HEK293 (cell line): ENCODE data around the gene SPTAN1.

ENCODE experiments used
- CTCF ChIA-PET: fragments of 350-600 bp; formaldehyde crosslinking; extraction: SDS; loops from one replicate; lab custom pipeline; 2021; ENCODE audit warnings: antibody characterized with exemption; lab: Yijun Ruan, JAX
- POLR2A ChIA-PET: fragments of 300-600 bp; formaldehyde crosslinking; extraction: SDS; loops from one replicate; lab custom pipeline; 2020; ENCODE audit warnings: antibody characterized with exemption, inconsistent platforms; lab: Yijun Ruan, JAX
- H3K27ac ChIP-seq: fragments of 200-500 bp; sonication (Bioruptor generic); 2 replicates; pipeline ENCODE4 v1.5.1; 2014; ENCODE audit warnings: low read depth, low read length, control low read depth, inconsistent platforms; ENCODE audit errors: extremely low read depth
- H3K36me3 ChIP-seq, 2 experiments: fragments of 200-500 bp in 1 of 2; sonication (Bioruptor generic) in 1 of 2; 1 replicate in 1 of 2; 2 replicates in 1 of 2; pipeline ENCODE4 v1.5.1; 2014 to 2017; ENCODE audit warnings: inconsistent platforms in 2 of 2, low read length in 2 of 2; ENCODE audit not compliant: control insufficient read depth in 2 of 2, insufficient read depth in 1 of 2
- H3K4me1 ChIP-seq: fragments of 200-500 bp; sonication (Bioruptor generic); 2 replicates; pipeline ENCODE4 v1.5.1; 2014; ENCODE audit warnings: mild to moderate bottlenecking, low read length, inconsistent platforms; ENCODE audit not compliant: control insufficient read depth, insufficient read depth
- H3K4me3 ChIP-seq: 2 replicates; pipeline ENCODE4 v1.5.1; 2011; ENCODE audit warnings: low read depth, mild to moderate bottlenecking, control low read depth, low read length, moderate library complexity
- H3K9me3 ChIP-seq: fragments of 200-500 bp; sonication (Bioruptor generic); 2 replicates; pipeline ENCODE4 v1.5.1; 2014; ENCODE audit warnings: low read depth, low read length, inconsistent platforms; ENCODE audit not compliant: control insufficient read depth, insufficient read depth
- GFI1B ChIP-seq: fragments of 450-650 bp; formaldehyde crosslinking; IDR thresholded peaks from 2 replicates; pipeline ENCODE4 v1.5.1; 2016; ENCODE audit warnings: missing biosample characterization, missing genetic modification characterization
- HOXD13 ChIP-seq: sonication (generic); formaldehyde crosslinking; IDR thresholded peaks from 2 replicates; pipeline ENCODE4 v1.8.0; 2022; ENCODE audit warnings: missing genetic modification reagents, borderline replicate concordance
- RBAK ChIP-seq: fragments of 450-650 bp; formaldehyde crosslinking; IDR thresholded peaks from 2 replicates; pipeline ENCODE4 v1.5.1; 2016; ENCODE audit warnings: missing biosample characterization, missing genetic modification characterization
- ZBTB21 ChIP-seq: fragments of 450-650 bp; formaldehyde crosslinking; IDR thresholded peaks from 2 replicates; pipeline ENCODE4 v1.5.1; 2017; ENCODE audit warnings: missing biosample characterization, missing genetic modification characterization
- ZNF292 ChIP-seq: fragments of 450-650 bp; formaldehyde crosslinking; IDR thresholded peaks from 2 replicates; pipeline ENCODE4 v1.5.1; 2016; ENCODE audit warnings: low read depth, missing biosample characterization, missing genetic modification characterization, borderline replicate concordance
- ZNF37A ChIP-seq: fragments of 450-650 bp; IDR thresholded peaks from 2 replicates; pipeline ENCODE4 v1.5.1; 2018; ENCODE audit warnings: missing biosample characterization, missing genetic modification characterization
- ZNF654 ChIP-seq: fragments of 450-650 bp; formaldehyde crosslinking; IDR thresholded peaks from 2 replicates; pipeline ENCODE4 v1.5.1; 2016; ENCODE audit warnings: low read depth, missing biosample characterization, missing genetic modification characterization
- ZNF785 ChIP-seq: fragments of 450-650 bp; formaldehyde crosslinking; IDR thresholded peaks from 2 replicates; pipeline ENCODE4 v1.5.1; 2016; ENCODE audit warnings: missing biosample characterization, missing genetic modification characterization
- TF ChIP-seq, protein P1 (sequence below): fragments of 450-650 bp; formaldehyde crosslinking; IDR thresholded peaks from 2 replicates; pipeline ENCODE4 v1.5.1; 2016; ENCODE audit warnings: missing biosample characterization, missing genetic modification characterization
- TF ChIP-seq, protein P2 (sequence below): fragments of 450-650 bp; formaldehyde crosslinking; IDR thresholded peaks from 2 replicates; pipeline ENCODE4 v1.5.1; 2016; ENCODE audit warnings: missing biosample characterization, missing genetic modification characterization
- TF ChIP-seq, protein P3 (sequence below): fragments of 450-650 bp; formaldehyde crosslinking; IDR thresholded peaks from 2 replicates; pipeline ENCODE4; 2016; ENCODE audit warnings: missing biosample characterization, missing genetic modification characterization
- TF ChIP-seq, protein P4 (sequence below): fragments of 450-650 bp; formaldehyde crosslinking; IDR thresholded peaks from 2 replicates; pipeline ENCODE4 v1.5.1; 2016; ENCODE audit warnings: missing biosample characterization, missing genetic modification characterization
- TF ChIP-seq, protein P5 (sequence below): fragments of 450-650 bp; formaldehyde crosslinking; IDR thresholded peaks from 2 replicates; pipeline ENCODE4 v1.5.1; 2016; ENCODE audit warnings: missing biosample characterization, missing genetic modification characterization, borderline replicate concordance

The SPTAN1 gene

DNA sequence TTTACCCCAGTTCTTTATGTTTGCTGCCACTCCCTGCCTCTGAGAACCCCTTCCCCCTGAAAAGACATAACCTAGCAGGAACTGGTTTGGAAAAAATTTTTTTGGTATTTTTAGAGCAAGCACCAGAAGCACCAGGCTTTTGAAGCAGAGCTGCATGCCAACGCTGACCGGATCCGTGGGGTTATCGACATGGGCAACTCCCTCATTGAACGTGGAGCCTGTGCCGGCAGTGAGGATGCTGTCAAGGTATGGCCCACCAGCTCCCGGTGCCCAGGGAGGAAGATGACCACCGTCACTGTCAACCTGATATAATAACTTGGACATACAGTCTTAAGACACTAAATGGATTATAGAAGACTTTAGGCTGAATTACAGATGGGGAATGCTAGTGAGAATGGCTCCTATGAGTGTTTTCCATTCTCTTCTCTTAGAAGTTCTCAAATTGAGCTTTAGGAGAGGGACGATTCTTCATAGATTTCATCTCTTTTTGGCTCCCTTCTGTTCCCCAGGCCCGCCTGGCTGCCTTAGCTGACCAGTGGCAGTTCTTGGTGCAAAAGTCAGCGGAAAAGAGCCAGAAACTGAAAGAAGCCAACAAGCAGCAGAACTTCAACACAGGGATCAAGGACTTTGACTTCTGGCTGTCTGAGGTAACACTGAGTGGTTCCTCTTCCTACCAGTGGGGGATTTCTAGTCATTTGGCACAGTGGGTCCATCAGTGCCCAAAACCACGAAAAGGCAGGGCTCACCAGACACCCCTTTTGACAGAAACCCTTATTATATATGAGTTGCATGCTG, 59.4 kb downstream of the SPTAN1 start:
- peaks cover 31 to 95% of the 10 kb centered on the region in 2 experiments for H3K36me3 ChIP-seq
- H3K4me3 ChIP-seq = no peak overlapping the region
- ChIA-PET CTCF (no interaction called here), POLR2A (no interaction called here)
- no peaks in the 10 kb centered on the region for H3K4me1 ChIP-seq
- no peaks in the 10 kb centered on the region for H3K9me3 ChIP-seq
- TF ChIP-seq ZBTB21 (tag by site-specific recombination) (no peak), ZNF654 (no peak), ZNF292 (tag by site-specific recombination) (no peak), ZNF37A (no peak)
- TF ChIP-seq, protein P1, sequence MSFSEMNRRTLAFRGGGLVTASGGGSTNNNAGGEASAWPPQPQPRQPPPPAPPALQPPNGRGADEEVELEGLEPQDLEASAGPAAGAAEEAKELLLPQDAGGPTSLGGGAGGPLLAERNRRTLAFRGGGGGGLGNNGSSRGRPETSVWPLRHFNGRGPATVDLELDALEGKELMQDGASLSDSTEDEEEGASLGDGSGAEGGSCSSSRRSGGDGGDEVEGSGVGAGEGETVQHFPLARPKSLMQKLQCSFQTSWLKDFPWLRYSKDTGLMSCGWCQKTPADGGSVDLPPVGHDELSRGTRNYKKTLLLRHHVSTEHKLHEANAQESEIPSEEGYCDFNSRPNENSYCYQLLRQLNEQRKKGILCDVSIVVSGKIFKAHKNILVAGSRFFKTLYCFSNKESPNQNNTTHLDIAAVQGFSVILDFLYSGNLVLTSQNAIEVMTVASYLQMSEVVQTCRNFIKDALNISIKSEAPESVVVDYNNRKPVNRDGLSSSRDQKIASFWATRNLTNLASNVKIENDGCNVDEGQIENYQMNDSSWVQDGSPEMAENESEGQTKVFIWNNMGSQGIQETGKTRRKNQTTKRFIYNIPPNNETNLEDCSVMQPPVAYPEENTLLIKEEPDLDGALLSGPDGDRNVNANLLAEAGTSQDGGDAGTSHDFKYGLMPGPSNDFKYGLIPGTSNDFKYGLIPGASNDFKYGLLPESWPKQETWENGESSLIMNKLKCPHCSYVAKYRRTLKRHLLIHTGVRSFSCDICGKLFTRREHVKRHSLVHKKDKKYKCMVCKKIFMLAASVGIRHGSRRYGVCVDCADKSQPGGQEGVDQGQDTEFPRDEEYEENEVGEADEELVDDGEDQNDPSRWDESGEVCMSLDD (tag by site-specific recombination) = no peak
- TF ChIP-seq, protein P2, sequence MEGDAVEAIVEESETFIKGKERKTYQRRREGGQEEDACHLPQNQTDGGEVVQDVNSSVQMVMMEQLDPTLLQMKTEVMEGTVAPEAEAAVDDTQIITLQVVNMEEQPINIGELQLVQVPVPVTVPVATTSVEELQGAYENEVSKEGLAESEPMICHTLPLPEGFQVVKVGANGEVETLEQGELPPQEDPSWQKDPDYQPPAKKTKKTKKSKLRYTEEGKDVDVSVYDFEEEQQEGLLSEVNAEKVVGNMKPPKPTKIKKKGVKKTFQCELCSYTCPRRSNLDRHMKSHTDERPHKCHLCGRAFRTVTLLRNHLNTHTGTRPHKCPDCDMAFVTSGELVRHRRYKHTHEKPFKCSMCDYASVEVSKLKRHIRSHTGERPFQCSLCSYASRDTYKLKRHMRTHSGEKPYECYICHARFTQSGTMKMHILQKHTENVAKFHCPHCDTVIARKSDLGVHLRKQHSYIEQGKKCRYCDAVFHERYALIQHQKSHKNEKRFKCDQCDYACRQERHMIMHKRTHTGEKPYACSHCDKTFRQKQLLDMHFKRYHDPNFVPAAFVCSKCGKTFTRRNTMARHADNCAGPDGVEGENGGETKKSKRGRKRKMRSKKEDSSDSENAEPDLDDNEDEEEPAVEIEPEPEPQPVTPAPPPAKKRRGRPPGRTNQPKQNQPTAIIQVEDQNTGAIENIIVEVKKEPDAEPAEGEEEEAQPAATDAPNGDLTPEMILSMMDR (tag by site-specific recombination) = no peak
- TF ChIP-seq, protein P3, sequence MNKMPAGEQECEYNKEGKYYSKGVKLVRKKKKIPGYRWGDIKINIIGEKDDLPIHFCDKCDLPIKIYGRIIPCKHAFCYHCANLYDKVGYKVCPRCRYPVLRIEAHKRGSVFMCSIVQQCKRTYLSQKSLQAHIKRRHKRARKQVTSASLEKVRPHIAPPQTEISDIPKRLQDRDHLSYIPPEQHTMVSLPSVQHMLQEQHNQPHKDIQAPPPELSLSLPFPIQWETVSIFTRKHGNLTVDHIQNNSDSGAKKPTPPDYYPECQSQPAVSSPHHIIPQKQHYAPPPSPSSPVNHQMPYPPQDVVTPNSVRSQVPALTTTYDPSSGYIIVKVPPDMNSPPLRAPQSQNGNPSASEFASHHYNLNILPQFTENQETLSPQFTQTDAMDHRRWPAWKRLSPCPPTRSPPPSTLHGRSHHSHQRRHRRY = no peak
- TF ChIP-seq, protein P4, sequence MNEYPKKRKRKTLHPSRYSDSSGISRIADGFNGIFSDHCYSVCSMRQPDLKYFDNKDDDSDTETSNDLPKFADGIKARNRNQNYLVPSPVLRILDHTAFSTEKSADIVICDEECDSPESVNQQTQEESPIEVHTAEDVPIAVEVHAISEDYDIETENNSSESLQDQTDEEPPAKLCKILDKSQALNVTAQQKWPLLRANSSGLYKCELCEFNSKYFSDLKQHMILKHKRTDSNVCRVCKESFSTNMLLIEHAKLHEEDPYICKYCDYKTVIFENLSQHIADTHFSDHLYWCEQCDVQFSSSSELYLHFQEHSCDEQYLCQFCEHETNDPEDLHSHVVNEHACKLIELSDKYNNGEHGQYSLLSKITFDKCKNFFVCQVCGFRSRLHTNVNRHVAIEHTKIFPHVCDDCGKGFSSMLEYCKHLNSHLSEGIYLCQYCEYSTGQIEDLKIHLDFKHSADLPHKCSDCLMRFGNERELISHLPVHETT (tag by site-specific recombination) = no peak
- TF ChIP-seq, protein P5, sequence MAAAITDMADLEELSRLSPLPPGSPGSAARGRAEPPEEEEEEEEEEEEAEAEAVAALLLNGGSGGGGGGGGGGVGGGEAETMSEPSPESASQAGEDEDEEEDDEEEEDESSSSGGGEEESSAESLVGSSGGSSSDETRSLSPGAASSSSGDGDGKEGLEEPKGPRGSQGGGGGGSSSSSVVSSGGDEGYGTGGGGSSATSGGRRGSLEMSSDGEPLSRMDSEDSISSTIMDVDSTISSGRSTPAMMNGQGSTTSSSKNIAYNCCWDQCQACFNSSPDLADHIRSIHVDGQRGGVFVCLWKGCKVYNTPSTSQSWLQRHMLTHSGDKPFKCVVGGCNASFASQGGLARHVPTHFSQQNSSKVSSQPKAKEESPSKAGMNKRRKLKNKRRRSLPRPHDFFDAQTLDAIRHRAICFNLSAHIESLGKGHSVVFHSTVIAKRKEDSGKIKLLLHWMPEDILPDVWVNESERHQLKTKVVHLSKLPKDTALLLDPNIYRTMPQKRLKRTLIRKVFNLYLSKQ (tag by site-specific recombination) = no peak
- no peak overlapping the region for H3K27ac ChIP-seq

DNA sequence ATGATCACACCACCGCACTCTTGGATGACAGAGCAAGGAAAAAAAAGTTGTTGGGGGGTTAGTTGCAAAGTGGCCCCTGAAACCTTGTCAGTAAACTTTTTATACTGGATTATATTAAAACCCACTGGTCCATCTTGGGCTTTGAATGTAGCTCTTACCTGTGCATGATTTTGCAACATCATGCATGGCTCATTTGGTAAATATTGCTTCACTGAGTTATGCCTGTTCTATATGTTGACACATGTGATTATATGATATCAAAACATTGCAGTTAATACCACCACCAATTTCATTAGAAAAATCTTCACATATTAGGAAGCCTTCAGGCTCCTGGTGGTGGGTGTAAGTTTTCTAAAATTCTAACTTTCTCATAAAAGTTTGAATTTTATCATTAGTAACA, 62.3 kb downstream of the SPTAN1 start:
- Histone ChIP-seq H3K4me3 (no peak overlapping the region), H3K27ac (no peak overlapping the region), H3K36me3 (peaks cover 25 to 92% of the 10 kb centered on the region in 2 experiments), H3K4me1 (no peaks in the 10 kb centered on the region), H3K9me3 (no peaks in the 10 kb centered on the region)
- TF ChIP-seq RBAK (tag by site-specific recombination) = no peak
- TF ChIP-seq GFI1B (tag by site-specific recombination) = no peak
- no peak for TF ChIP-seq ZNF654
- no peak for TF ChIP-seq ZNF785
- TF ChIP-seq HOXD13 = no peak
- POLR2A ChIA-PET = no interaction called here
- CTCF ChIA-PET = interaction anchor here (0.6 to 1.1 kb wide), 2 partner anchors 64 to 75 kb away, joined by 3 to 4 read pairs; no protein-coding TSS in a partner anchor
